ENCODE data around the gene DIS3L. TPM values are rescaled to one million over a fixed set of nuclear protein-coding genes. Genes with fewer than 3 reads are reported as not detected.

DIS3L gene
- total and polyA plus RNA-seq, 2 of the 13 experiments (the other 11 are each of a cell fraction or from before 2014, with no cell fraction given): 21.0 to 50.5 TPM

- TF ChIP-seq ZHX1 (CRISPR knock-in tag; IDR thresholded peaks at IDR 0.05; ENCODE audit: low read depth) (no peak), RFX3 (CRISPR knock-in tag; IDR thresholded peaks at IDR 0.05) (no peak), ATF7-NPFF (CRISPR knock-in tag; IDR thresholded peaks at IDR 0.05; ENCODE audit: low read depth) (no peak), ZNF75D (CRISPR knock-in tag; IDR thresholded peaks at IDR 0.05; ENCODE audit: borderline replicate concordance) (no peak), HNRNPK (IDR thresholded peaks at IDR 0.05; ENCODE audit: low read depth, low read length, poor library complexity, severe bottlenecking) (peak; percentile 36), DNMT1 (CRISPR knock-in tag; IDR thresholded peaks at IDR 0.05) (no peak), EZH2 (conservative IDR thresholded peaks at IDR 0.05; ENCODE audit: low read depth, low read length) (peak; percentile 100), ZNF800 (CRISPR knock-in tag; IDR thresholded peaks at IDR 0.05) (peak; percentile 77; the same call in 1 of the 2 replicates), ZBTB7B (CRISPR knock-in tag; IDR thresholded peaks at IDR 0.05) (0 out of 2 replicates have a peak, but pooled peaks have one; percentile 21), HINFP (CRISPR knock-in tag; IDR thresholded peaks at IDR 0.05; ENCODE audit: low read depth) (0 out of 2 replicates have a peak, but pooled peaks have one; percentile 53), HOMEZ (CRISPR knock-in tag; IDR thresholded peaks at IDR 0.05; ENCODE audit: low read depth) (no peak), ZNF687 (CRISPR knock-in tag; IDR thresholded peaks at IDR 0.05) (peak; percentile 39; the same call in 1 of the 2 replicates), THAP11 (CRISPR knock-in tag; IDR thresholded peaks at IDR 0.05) (no peak), ZNF788 (CRISPR knock-in tag; IDR thresholded peaks at IDR 0.05; ENCODE audit: borderline replicate concordance) (peak; percentile 1; the same call in 1 of the 2 replicates), MED13 (CRISPR knock-in tag; IDR thresholded peaks at IDR 0.05) (no peak), MTF2 (CRISPR knock-in tag; IDR thresholded peaks at IDR 0.05; ENCODE audit: borderline replicate concordance) (peak; percentile 30; the same call in 1 of the 2 replicates)
These were observed 40.5 kb upstream of the DIS3L start (continued) for GRCh38 chr15:66252685-66253417.

Measured in HepG2 (cell line).